DMS53 treated with DMSO at 0.1 percent for 48 hours (cell line): ENCODE data around the gene CCR4.
"Not testable (repeated sequence)": the region's sequence is repeated elsewhere in the genome, so short reads cannot be mapped to it uniquely, and the experiment has no call there.

Experiments
- DNase-seq: peaks from one replicate; lab custom pipeline; 2025; ENCODE audit not compliant: unreplicated experiment; lab: John Stamatoyannopoulos, UW

Gene CCR4

GRCh38 chr3:32977861-32978260, 26.4 kb downstream of the CCR4 start:
- DNase-seq, result no peak

- DNase-seq, result no peak
These were observed 26.9 kb downstream of the CCR4 start for GRCh38 chr3:32978331-32978730.

- DNase-seq, result no peak
These were observed 31.7 kb downstream of the CCR4 start for GRCh38 chr3:32983124-32983523.

- DNase-seq, result not testable (repeated sequence)
These were observed 33.5 kb downstream of the CCR4 start for GRCh38 chr3:32984918-32985317.

GRCh38 chr3:32989171-32989570, 37.7 kb downstream of the CCR4 start:
- DNase-seq, result no peak

GRCh38 chr3:32990116-32990515, 38.7 kb downstream of the CCR4 start:
- no peak for DNase-seq

GRCh38 chr3:32991781-32992180, 40.3 kb downstream of the CCR4 start:
- DNase-seq, result no peak

GRCh38 chr3:32992310-32992686, 40.9 kb downstream of the CCR4 start:
- no peak for DNase-seq

GRCh38 chr3:32994045-32994444, 42.6 kb downstream of the CCR4 start:
- DNase-seq, result no peak

- no peak for DNase-seq
These were observed 43.7 kb downstream of the CCR4 start for GRCh38 chr3:32995098-32995497.

GRCh38 chr3:32996048-32996754, 44.8 kb downstream of the CCR4 start:
- DNase-seq, result no peak

GRCh38 chr3:32996755-32997091, 45.3 kb downstream of the CCR4 start:
- DNase-seq, result no peak

GRCh38 chr3:32998631-32999451, 47.4 kb downstream of the CCR4 start:
- DNase-seq, result no peak

GRCh38 chr3:33000691-33001385, 49.4 kb downstream of the CCR4 start:
- no peak for DNase-seq

- DNase-seq, result no peak
These were observed 50.4 kb downstream of the CCR4 start for GRCh38 chr3:33001889-33002288.

GRCh38 chr3:33003308-33003707, 51.9 kb downstream of the CCR4 start:
- DNase-seq, result no peak

- no peak for DNase-seq
These were observed 52.8 kb downstream of the CCR4 start for GRCh38 chr3:33004205-33004604.

GRCh38 chr3:33004961-33005360, 53.5 kb downstream of the CCR4 start:
- no peak for DNase-seq
